Hematopoietic multipotent progenitor cell treated with erythropoietin and hydrocortisone succinate and interleukin-3 and kit ligand, for 15 days (in vitro differentiated cells): ENCODE measurements around the gene ARHGEF28.

Experiments
- DNase-seq: peaks from one replicate; pipeline ENCODE4 v3.0.0-alpha.2; 2015; ENCODE audit warnings: low spot score

Gene ARHGEF28

GRCh38 chr5:73816656-73817420 lies 190.8 kb downstream of the ARHGEF28 start:
- DNase-seq: no peak

GRCh38 chr5:73818357-73818756 lies 192.4 kb downstream of the ARHGEF28 start:
- DNase-seq: no peak

- DNase-seq: no peak
Measured at GRCh38 chr5:73820326-73820725, 194.3 kb downstream of the ARHGEF28 start.

- DNase-seq: no peak
Measured at GRCh38 chr5:73821003-73821402, 195.0 kb downstream of the ARHGEF28 start.

- no peak for DNase-seq
Measured at GRCh38 chr5:73822278-73822988, 196.4 kb downstream of the ARHGEF28 start.

GRCh38 chr5:73822989-73823339 lies 197.0 kb downstream of the ARHGEF28 start:
- DNase-seq: no peak

GRCh38 chr5:73823508-73823925 lies 197.5 kb downstream of the ARHGEF28 start:
- no peak for DNase-seq

GRCh38 chr5:73825199-73825598 lies 199.2 kb downstream of the ARHGEF28 start:
- DNase-seq: no peak

- DNase-seq: no peak
Measured at GRCh38 chr5:73825736-73826135, 199.7 kb downstream of the ARHGEF28 start.

GRCh38 chr5:73826301-73827105 lies 200.5 kb downstream of the ARHGEF28 start:
- DNase-seq: no peak

- no peak for DNase-seq
Measured at GRCh38 chr5:73827106-73827450, 201.1 kb downstream of the ARHGEF28 start.

GRCh38 chr5:73828465-73828864 lies 202.5 kb downstream of the ARHGEF28 start:
- no peak for DNase-seq

- no peak for DNase-seq
Measured at GRCh38 chr5:73830646-73831045, 204.7 kb downstream of the ARHGEF28 start.

GRCh38 chr5:73831066-73831465 lies 205.1 kb downstream of the ARHGEF28 start:
- no peak for DNase-seq

- DNase-seq: no peak
Measured at GRCh38 chr5:73834693-73835092, 208.7 kb downstream of the ARHGEF28 start.

GRCh38 chr5:73835726-73836125 lies 209.7 kb downstream of the ARHGEF28 start:
- DNase-seq: no peak

- no peak for DNase-seq
Measured at GRCh38 chr5:73836607-73837006, 210.6 kb downstream of the ARHGEF28 start.

GRCh38 chr5:73838901-73839300 lies 212.9 kb downstream of the ARHGEF28 start:
- no peak for DNase-seq

- no peak for DNase-seq
Measured at GRCh38 chr5:73841641-73842040, 215.6 kb downstream of the ARHGEF28 start.

GRCh38 chr5:73844165-73844564 lies 218.2 kb downstream of the ARHGEF28 start:
- DNase-seq: no peak

GRCh38 chr5:73851471-73852181 lies 225.6 kb downstream of the ARHGEF28 start:
- no peak for DNase-seq

GRCh38 chr5:73853091-73853490 lies 227.1 kb downstream of the ARHGEF28 start:
- no peak for DNase-seq
